NT2/D1 (cell line): ENCODE data around the gene ENTREP1.

Experiments used
- SUZ12 ChIP-seq: IDR thresholded peaks from 2 replicates; pipeline ENCODE4 v1.6.1; 2011; ENCODE audit not compliant: insufficient read length, insufficient read depth; ENCODE audit errors: extremely low read depth
- YY1 ChIP-seq: IDR thresholded peaks from 2 replicates; pipeline ENCODE4 v1.6.1; 2011; ENCODE audit not compliant: insufficient read length, insufficient read depth

- TF ChIP-seq YY1 = no peak
- TF ChIP-seq SUZ12 = no peak
Measured at GRCh38 chr9:69340631-69341030, 15.6 kb downstream of the ENTREP1 start.
